Right cardiac atrium (tissue), 5 donors: ENCODE data around the gene SCNM1. TPM values are rescaled to one million over a fixed set of nuclear protein-coding genes. Genes with fewer than 3 reads are reported as not detected.

Experiments
- ATAC-seq, 2 donors: fragments of 200-7000 bp; cut with Tn5 transposase; one replicate each; pipeline versions ENCODE4 v1.8.0 to v1.9.1; 2020; ENCODE audit warnings: moderate library complexity in 2 of 2, mild to moderate bottlenecking in 1 of 2
- DNase-seq, 3 donors: peaks; one replicate each; pipeline ENCODE4 v3.0.0-alpha.2; 2020
- H3K27ac ChIP-seq: one replicate; pipeline ENCODE4 v1.5.1; 2013; ENCODE audit warnings: mild to moderate bottlenecking, low read length, control low read depth, moderate library complexity
- H3K27me3 ChIP-seq: one replicate; pipeline ENCODE4 v1.6.1; 2013; ENCODE audit not compliant: control insufficient read depth, insufficient read depth
- H3K4me1 ChIP-seq: one replicate; pipeline ENCODE4 v1.6.1; 2013; ENCODE audit warnings: low read length; ENCODE audit not compliant: control insufficient read depth, insufficient read depth
- H3K4me3 ChIP-seq: one replicate; pipeline ENCODE4 v1.5.1; 2013; ENCODE audit warnings: low read length, control low read depth
- H3K9me3 ChIP-seq: one replicate; pipeline ENCODE4 v1.6.1; 2013; ENCODE audit warnings: low read length; ENCODE audit not compliant: control insufficient read depth
- WGBS: extraction: QIAGEN DNeasy Blood & Tissue Kit; methylation state at CpG from one replicate; pipeline ENCODE4 v1.1.7; 2013; 5-methylcytosine and 5-hydroxymethylcytosine counted together
- intact Hi-C, 4 donors: fragments of 100-400 bp; cut with DNase I; formaldehyde crosslinking; loops; one replicate each; pipeline versions ENCODE4 v1.11.0 to v1.14.0; 2022 to 2023
- polyA plus RNA-seq: library from polyadenylated mRNA; stranded (reverse); fragments of 200-250 nt; gene quantifications from one replicate; pipeline ENCODE4 v1.2.3, GENCODE V29; 2013
- total RNA-seq, 4 donors: library from RNA; stranded (reverse); fragmentation: NEBNext Ultra II Directional; extraction: Animal tissue kit (Norgen Biotek cat#: 25700); gene quantifications; one replicate each; pipeline ENCODE4 v1.2.1, GENCODE V29; 2021
- donor health status: healthy with polysubstance abuse.
- donor health status: DM: no; HTN: yes; CAD: no.
- donor health status: DM: no; HTN: no; CAD: no.
- donor health status: DM: no; HTN: yes; CAD: no; lungs with severe emphysema.
- donor health status: DM: yes; HTN: yes; CAD: no.

SCNM1 gene
- total and polyA plus RNA-seq, 5 donors = 18.3 to 25.6 (median 23.7) TPM

GRCh38 chr1:151134991-151135390, 31.0 kb upstream of the SCNM1 start:
- no peak for ATAC-seq
- no peaks in the 10 kb centered on the region for H3K4me1 ChIP-seq
- H3K27ac ChIP-seq = no peak overlapping the region
- 95% methylated on average over 7 of the region's 7 CpGs for WGBS
- no peak overlapping the region for H3K4me3 ChIP-seq
- no peaks in the 10 kb centered on the region for H3K9me3 ChIP-seq
- no peak for DNase-seq
- no peaks in the 10 kb centered on the region for H3K27me3 ChIP-seq
- intact Hi-C loops = loop anchor here in 1 of 4 donors (10.0 kb wide), 1 partner anchor 110 kb away; no protein-coding TSS in a partner anchor

DNA sequence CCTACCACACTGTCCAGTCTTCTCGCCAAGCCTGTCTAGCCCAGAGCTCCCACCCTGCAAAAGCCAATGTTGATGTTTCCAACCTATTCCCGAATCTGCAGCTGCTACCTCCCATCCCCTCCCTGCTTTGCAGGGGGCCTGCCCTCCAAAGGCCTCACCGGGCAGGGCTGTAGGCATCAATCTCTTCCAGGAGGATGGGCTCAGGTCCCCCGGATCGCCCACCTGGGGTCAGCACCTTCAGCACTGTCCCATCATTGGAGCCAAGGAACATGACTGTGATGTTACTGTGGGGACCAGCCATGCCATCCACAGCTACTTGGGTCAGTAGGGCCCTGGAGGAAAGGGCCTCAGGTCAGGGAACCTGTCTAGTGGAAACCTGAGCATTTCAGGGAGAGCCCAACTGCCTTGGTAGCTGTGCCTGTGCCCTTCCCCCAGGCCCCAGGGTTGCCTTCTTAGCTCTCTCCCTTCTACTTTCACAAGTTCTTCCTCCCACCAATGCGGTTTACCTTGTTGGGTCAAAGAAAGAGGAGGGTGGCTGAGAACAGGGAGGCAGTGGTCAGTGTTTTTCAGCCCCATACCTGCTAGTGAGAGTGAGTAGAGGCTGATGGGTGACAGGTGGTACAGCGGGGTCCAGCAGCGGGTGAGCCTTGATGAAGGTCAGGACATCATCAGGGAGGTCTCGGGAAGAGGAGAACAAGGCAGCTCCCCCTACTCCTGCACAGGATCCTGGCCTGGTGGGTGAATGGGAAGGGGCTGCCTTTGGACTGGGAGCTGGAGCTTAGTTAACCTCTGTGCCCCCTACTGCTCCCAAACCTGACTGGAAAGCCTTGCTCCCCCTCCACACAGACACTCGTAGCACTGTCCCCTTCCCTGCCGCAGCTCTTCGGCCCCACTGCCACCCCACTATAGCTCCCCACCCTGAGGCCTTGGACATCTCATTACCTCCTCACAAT, 30.2 kb upstream of the SCNM1 start:
- Histone ChIP-seq H3K27me3 (no peaks in the 10 kb centered on the region), H3K27ac (no peak overlapping the region), H3K9me3 (no peaks in the 10 kb centered on the region), H3K4me1 (no peaks in the 10 kb centered on the region), H3K4me3 (no peak overlapping the region)
- ATAC-seq (no peak), DNase-seq (no peak)
- intact Hi-C loops = loop anchor here in 1 of 4 donors (10.0 kb wide), 1 partner anchor 111 kb away; no protein-coding TSS in a partner anchor
- 87% methylated on average over 12 of the region's 12 CpGs for WGBS

DNA sequence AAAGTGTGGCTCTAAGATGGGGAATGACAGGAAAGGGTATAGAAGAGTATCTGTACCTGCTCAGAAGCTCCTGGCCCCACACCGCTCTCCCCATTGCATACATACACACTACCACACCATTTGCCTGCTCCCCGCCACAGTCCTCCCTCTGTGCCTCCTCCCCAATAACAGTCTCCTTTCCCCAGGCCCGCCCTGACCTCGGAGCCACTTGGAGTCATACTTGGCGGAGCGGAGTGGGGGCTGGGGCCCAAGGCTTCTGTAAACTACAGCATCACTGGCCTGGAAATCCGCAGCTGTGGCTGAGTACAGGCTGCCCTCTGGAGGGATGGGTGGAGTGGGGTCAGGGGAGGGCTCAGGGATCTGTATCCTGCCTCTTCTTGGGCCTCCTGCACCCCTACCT, 28.2 kb upstream of the SCNM1 start:
- no peaks in the 10 kb centered on the region for H3K9me3 ChIP-seq
- H3K27ac ChIP-seq = no peak overlapping the region
- H3K4me3 ChIP-seq = no peak overlapping the region
- peaks cover 3% of the 10 kb centered on the region for H3K4me1 ChIP-seq
- DNase-seq (no peak), ATAC-seq (no peak)
- H3K27me3 ChIP-seq = no peaks in the 10 kb centered on the region
- intact Hi-C loops = loop anchor here in 1 of 4 donors (10.0 kb wide), 1 partner anchor 113 kb away; no protein-coding TSS in a partner anchor
- 95% methylated on average over 7 of the region's 7 CpGs for WGBS

- Histone ChIP-seq H3K27ac (peak overlapping the region; percentile 68), H3K4me1 (peaks cover 19% of the 10 kb centered on the region), H3K27me3 (no peaks in the 10 kb centered on the region), H3K4me3 (no peak overlapping the region), H3K9me3 (no peaks in the 10 kb centered on the region)
- intact Hi-C loops = no loop called here
- DNase-seq = peak in 1 of 3 donors; percentile 64
- 71% methylated on average over 5 of the region's 5 CpGs for WGBS
- peak in 1 of 2 donors; percentile 4 for ATAC-seq
Measured at GRCh38 chr1:151142411-151143056, 23.4 kb upstream of the SCNM1 start.

DNA sequence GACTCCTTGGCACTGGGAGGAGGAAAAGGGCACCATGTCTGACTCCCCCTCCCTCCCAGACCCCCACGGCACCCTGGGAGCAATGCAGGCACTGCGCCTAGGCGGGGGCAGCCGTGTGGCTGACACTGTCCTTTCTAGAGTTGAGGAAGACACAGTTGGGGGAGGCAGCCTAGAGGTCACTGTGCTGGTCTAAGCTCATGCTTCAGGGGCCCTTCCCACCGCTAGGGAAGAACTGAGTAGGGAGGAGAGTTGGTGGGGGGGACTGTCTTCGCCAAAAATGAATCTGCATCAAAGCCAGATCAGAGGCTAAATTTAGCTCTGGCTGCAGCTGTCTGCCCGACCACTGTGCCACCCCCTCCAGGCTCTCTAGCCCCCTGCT, 22.9 kb upstream of the SCNM1 start:
- no peaks in the 10 kb centered on the region for H3K27me3 ChIP-seq
- H3K4me1 ChIP-seq = peaks cover 19% of the 10 kb centered on the region
- H3K4me3 ChIP-seq = no peak overlapping the region
- H3K27ac ChIP-seq = peak overlapping the region; percentile 95
- 44% methylated on average over 7 of the region's 7 CpGs for WGBS
- ATAC-seq = no peak
- peak in 2 of 3 donors; percentile 21 to 43 for DNase-seq
- no peaks in the 10 kb centered on the region for H3K9me3 ChIP-seq
- intact Hi-C loops = no loop called here

- no peaks in the 10 kb centered on the region for H3K9me3 ChIP-seq
- ATAC-seq (no peak), DNase-seq (peak in 1 of 3 donors; percentile 32)
- peaks cover 19% of the 10 kb centered on the region for H3K4me1 ChIP-seq
- intact Hi-C loops = no loop called here
- H3K4me3 ChIP-seq = no peak overlapping the region
- 26% methylated on average over 5 of the region's 5 CpGs for WGBS
- H3K27ac ChIP-seq = peak overlapping the region; percentile 95
- H3K27me3 ChIP-seq = no peaks in the 10 kb centered on the region
Measured at GRCh38 chr1:151143986-151144385, 22.0 kb upstream of the SCNM1 start.

- H3K9me3 ChIP-seq = no peaks in the 10 kb centered on the region
- intact Hi-C loops = no loop called here
- H3K4me1 ChIP-seq = peaks cover 19% of the 10 kb centered on the region
- peak overlapping the region; percentile 95 for H3K27ac ChIP-seq
- H3K27me3 ChIP-seq = no peaks in the 10 kb centered on the region
- ATAC-seq (peak in 1 of 2 donors; percentile 3), DNase-seq (peak in 1 of 3 donors; percentile 73)
- 43% methylated on average over 7 of the region's 7 CpGs for WGBS
- H3K4me3 ChIP-seq = peak overlapping the region; percentile 74
Measured at GRCh38 chr1:151144474-151145303, 21.3 kb upstream of the SCNM1 start.

GRCh38 chr1:151145304-151146071, 20.5 kb upstream of the SCNM1 start:
- no peaks in the 10 kb centered on the region for H3K27me3 ChIP-seq
- 6% methylated on average over 43 of the region's 43 CpGs for WGBS
- peaks cover 19% of the 10 kb centered on the region for H3K4me1 ChIP-seq
- ATAC-seq (peak; percentile 9 to 24), DNase-seq (peak; percentile 44 to 77 (median 73))
- peak overlapping the region; percentile 95 for H3K27ac ChIP-seq
- H3K9me3 ChIP-seq = no peaks in the 10 kb centered on the region
- intact Hi-C loops = no loop called here
- peak overlapping the region; percentile 74 for H3K4me3 ChIP-seq

GRCh38 chr1:151146072-151146411, 19.9 kb upstream of the SCNM1 start:
- intact Hi-C loops = no loop called here
- under 1% methylated on average over 26 of the region's 26 CpGs for WGBS
- DNase-seq (no peak), ATAC-seq (peak; percentile 3 to 6)
- Histone ChIP-seq H3K9me3 (no peaks in the 10 kb centered on the region), H3K4me1 (peaks cover 19% of the 10 kb centered on the region), H3K27me3 (no peaks in the 10 kb centered on the region), H3K4me3 (peak overlapping the region; percentile 74), H3K27ac (peak overlapping the region; percentile 95)
